HAP-1 (cell line): ENCODE measurements around the gene HNRNPA1.
"Not testable (repeated sequence)": the region's sequence is repeated elsewhere in the genome, so short reads cannot be mapped to it uniquely, and the experiment has no call there.

Source experiments
- DNase-seq, 2 experiments: peaks; one replicate each; pipeline ENCODE4 v3.0.0-alpha.2; 2016 to 2020; ENCODE audit warnings: low spot score in 2 of 2
- H3K27me3 ChIP-seq: fragments of 250-450 bp; sonication (Bioruptor Pico); 2 replicates; pipeline ENCODE4 v1.5.1; 2020; ENCODE audit warnings: low read depth, mild to moderate bottlenecking, moderate library complexity
- H3K36me3 ChIP-seq: fragments of 250-450 bp; sonication (Bioruptor Pico); replicated peaks from 2 replicates; pipeline ENCODE4 v1.5.1; 2020; ENCODE audit warnings: mild to moderate bottlenecking
- H3K4me1 ChIP-seq: fragments of 250-450 bp; sonication (Bioruptor Pico); 2 replicates; pipeline ENCODE4 v1.5.1; 2020; ENCODE audit warnings: mild to moderate bottlenecking
- H3K4me3 ChIP-seq: fragments of 250-450 bp; sonication (Bioruptor Pico); 2 replicates; pipeline ENCODE4 v1.5.1; 2020; ENCODE audit warnings: mild to moderate bottlenecking, moderate library complexity
- H3K9me3 ChIP-seq: fragments of 250-450 bp; sonication (Bioruptor Pico); 2 replicates; pipeline ENCODE4 v1.5.1; 2020; ENCODE audit warnings: mild to moderate bottlenecking, moderate library complexity
- in situ Hi-C: fragments of 300-500 bp; cut with MboI; formaldehyde crosslinking; loops from 3 replicates; pipeline ENCODE4 v1.14.3; 2020; ENCODE audit warnings: low sequenced_read_pairs, inconsistent platforms, mixed read lengths

HNRNPA1 gene

GRCh38 chr12:54296393-54297099, 16.0 kb downstream of the HNRNPA1 start:
- in situ Hi-C loops: loop anchor here (5.0 to 25.0 kb wide), 2 partner anchors 71 to 1816 kb away; partner anchors contain the start of genes PA2G4, RPL41 and ZC3H10
- Histone ChIP-seq H3K36me3 (no peaks in the 10 kb centered on the region), H3K4me3 (no peak overlapping the region), H3K4me1 (peaks cover 4% of the 10 kb centered on the region; the same call in 1 of the 2 replicates), H3K9me3 (no peaks in the 10 kb centered on the region), H3K27me3 (peaks cover 24% of the 10 kb centered on the region)
- DNase-seq: no peak

DNA sequence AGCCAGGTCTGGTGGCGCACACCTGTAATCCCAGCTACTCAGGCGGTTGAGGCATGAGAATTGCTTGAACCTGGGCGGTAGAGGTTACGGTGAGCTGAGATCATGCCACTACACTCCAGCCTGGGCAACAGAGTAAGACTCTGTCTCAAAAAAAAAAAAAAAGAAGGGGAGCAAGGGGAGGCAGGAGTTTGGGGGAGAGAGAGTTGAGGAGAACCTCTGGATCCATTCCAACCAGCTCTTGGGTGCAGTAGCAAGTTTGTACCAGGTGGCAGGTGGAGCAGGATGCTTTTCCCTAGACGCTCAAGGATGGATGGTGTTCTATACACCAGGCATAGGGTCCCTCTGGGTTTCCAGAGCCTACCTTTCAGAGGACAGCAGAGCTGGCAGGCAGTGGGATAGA, 18.4 kb downstream of the HNRNPA1 start:
- Histone ChIP-seq H3K9me3 (no peaks in the 10 kb centered on the region), H3K4me3 (no peak overlapping the region), H3K27me3 (peaks cover 36% of the 10 kb centered on the region), H3K4me1 (peaks cover 4% of the 10 kb centered on the region; the same call in 1 of the 2 replicates), H3K36me3 (no peaks in the 10 kb centered on the region)
- in situ Hi-C loops: loop anchor here (5.0 to 25.0 kb wide), 2 partner anchors 68 to 1813 kb away; partner anchors contain the start of genes PA2G4, RPL41 and ZC3H10
- no peak for DNase-seq

DNA sequence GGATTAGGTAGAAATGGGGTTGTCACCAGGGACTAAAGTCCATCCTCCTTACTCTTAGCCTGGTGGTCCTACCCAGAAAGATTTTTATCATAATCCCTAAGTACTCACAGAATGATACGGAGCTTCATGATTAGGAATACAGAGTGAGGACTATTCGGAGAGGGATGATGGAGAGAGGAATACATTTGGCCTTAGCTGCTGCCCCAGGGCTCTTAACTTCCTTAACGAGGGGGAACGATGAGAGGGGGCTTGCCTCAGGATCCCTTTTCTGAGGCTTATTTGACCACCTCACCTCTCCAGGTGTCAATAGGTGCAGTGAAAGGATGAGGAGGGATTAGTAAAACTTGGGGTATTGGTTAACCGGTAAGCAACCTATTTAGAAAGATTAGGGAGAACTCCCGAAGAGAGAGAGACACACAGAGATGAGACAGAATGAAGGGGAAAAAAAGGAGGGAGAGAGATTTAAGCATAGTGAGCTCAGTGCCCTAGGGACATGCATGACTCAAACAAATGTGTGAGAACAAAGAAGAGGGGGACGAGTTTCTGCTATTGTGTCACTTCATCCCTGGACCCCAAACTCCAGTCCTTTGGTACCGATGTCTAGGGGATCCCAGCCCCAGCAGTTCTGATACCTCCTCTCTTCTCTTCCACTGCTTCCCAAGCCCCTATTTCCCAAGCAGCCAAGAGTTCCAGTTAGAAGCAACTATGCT, 19.1 kb downstream of the HNRNPA1 start:
- H3K4me1 ChIP-seq: peaks cover 4% of the 10 kb centered on the region; the same call in 1 of the 2 replicates
- H3K36me3 ChIP-seq: no peaks in the 10 kb centered on the region
- H3K4me3 ChIP-seq: no peak overlapping the region
- in situ Hi-C loops: loop anchor here (5.0 to 25.0 kb wide), 2 partner anchors 68 to 1813 kb away; partner anchors contain the start of genes PA2G4, RPL41 and ZC3H10
- H3K27me3 ChIP-seq: peaks cover 41% of the 10 kb centered on the region
- no peak for DNase-seq
- H3K9me3 ChIP-seq: no peaks in the 10 kb centered on the region

GRCh38 chr12:54300225-54300731, 19.8 kb downstream of the HNRNPA1 start:
- Histone ChIP-seq H3K27me3 (peaks cover 46% of the 10 kb centered on the region), H3K4me1 (peaks cover 4% of the 10 kb centered on the region; the same call in 1 of the 2 replicates), H3K9me3 (no peaks in the 10 kb centered on the region), H3K4me3 (no peak overlapping the region), H3K36me3 (no peaks in the 10 kb centered on the region)
- no peak for DNase-seq
- in situ Hi-C loops: no loop called here

- no peaks in the 10 kb centered on the region for H3K9me3 ChIP-seq
- DNase-seq: peak; percentile 49 to 83
- peaks cover 46% of the 10 kb centered on the region for H3K27me3 ChIP-seq
- H3K4me1 ChIP-seq: peaks cover 4% of the 10 kb centered on the region; the same call in 1 of the 2 replicates
- in situ Hi-C loops: no loop called here
- peak within 1 kb of the TSS; percentile 3; the same call in 1 of the 2 replicates for H3K4me3 ChIP-seq
- no peaks in the 10 kb centered on the region for H3K36me3 ChIP-seq
These were observed 20.4 kb downstream of the HNRNPA1 start, which contains the start of gene NFE2 for GRCh38 chr12:54300732-54301427. Gene NFE2, minus strand, starts transcription at chr12:54301015. Its CDS starts 5,767 bp downstream, at chr12:54295248.

- H3K4me1 ChIP-seq: peaks cover 4% of the 10 kb centered on the region; the same call in 1 of the 2 replicates
- H3K36me3 ChIP-seq: no peaks in the 10 kb centered on the region
- DNase-seq: no peak
- peaks cover 46% of the 10 kb centered on the region for H3K27me3 ChIP-seq
- in situ Hi-C loops: no loop called here
- H3K9me3 ChIP-seq: no peaks in the 10 kb centered on the region
- no peak overlapping the region for H3K4me3 ChIP-seq
These were observed 21.0 kb downstream of the HNRNPA1 start for GRCh38 chr12:54301428-54302048.

GRCh38 chr12:54303640-54304039, 23.1 kb downstream of the HNRNPA1 start:
- in situ Hi-C loops: no loop called here

DNA sequence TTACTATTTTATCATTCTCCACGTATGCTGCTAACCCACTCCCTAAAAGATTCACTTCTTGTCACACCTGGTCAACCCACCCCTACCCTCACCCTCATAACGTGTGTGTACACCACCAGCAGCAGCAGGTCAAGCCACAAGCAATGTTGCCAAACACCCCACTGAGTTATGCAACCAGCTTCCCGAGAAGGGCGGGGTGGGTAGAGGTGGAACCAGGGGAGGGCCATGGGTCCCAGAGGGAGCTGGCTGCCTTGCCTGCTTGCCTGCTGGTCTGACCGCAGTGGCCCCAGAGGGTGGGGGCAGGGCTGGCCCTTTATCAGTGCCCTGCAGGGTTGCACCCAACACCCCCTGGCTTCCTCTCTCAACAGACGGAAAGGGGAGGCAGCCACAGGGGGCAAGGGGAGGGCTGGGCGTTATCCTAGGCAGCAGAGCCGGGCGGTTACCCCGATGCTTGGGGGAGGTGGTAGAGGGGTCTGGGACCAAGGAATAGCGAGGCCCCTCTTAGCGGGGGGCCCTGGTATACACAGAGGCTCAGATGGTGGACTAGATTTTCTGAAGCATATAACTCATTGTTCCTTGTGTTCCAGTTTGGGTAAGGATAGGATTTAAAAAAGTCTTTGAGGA, 23.8 kb downstream of the HNRNPA1 start:
- H3K4me3 ChIP-seq: no peak overlapping the region

More at GRCh38 chr12:54303640-54304039, 23.1 kb downstream of the HNRNPA1 start:
- no peak for DNase-seq
- no peaks in the 10 kb centered on the region for H3K36me3 ChIP-seq
- no peak overlapping the region for H3K4me3 ChIP-seq
- H3K27me3 ChIP-seq: peaks cover 46% of the 10 kb centered on the region
- H3K4me1 ChIP-seq: peaks cover 4% of the 10 kb centered on the region; the same call in 1 of the 2 replicates
- H3K9me3 ChIP-seq: no peaks in the 10 kb centered on the region

DNA sequence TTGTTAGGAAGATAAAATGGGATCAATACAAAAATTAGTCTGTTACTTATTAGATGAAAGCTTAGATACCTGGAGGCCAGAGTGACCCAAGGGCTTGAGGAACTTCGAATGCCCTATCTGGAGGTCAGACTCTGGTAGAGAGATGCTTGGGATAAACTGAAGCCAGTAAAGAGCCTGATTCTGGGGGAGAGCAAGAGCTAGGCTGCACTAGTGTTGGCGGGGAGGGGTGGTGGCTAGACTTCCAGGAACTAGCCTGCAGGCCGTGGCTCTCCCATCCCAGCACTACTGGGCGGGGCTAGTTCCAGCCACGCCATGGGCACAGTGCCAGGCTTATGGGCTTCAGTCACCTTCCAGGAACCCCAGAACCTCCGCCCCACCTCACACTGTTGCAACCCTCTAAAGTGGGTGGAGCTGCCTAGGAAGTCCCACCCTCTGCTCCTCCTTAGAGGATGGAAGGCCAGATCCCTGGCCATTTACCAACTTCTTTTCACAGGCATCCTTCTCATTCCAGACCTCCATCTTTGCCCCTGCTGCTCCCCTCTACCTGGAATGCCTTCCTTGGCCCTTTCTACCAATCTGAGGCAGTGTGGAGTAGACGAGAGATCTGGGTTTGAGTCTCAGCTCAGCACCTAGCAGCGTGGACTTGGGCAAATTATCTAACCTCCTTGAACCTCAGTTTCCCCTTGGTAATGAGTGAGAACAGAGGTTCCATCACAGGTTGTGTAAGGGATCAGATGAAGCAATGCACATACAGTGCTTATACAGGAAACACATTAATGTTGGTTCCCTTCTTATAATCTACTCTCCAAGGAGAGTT, 26.6 kb downstream of the HNRNPA1 start:
- DNase-seq: peak in 1 of 2 experiments; percentile 74
- no peaks in the 10 kb centered on the region for H3K4me1 ChIP-seq
- H3K4me3 ChIP-seq: no peak overlapping the region
- peaks cover 20% of the 10 kb centered on the region for H3K27me3 ChIP-seq
- no peaks in the 10 kb centered on the region for H3K9me3 ChIP-seq
- H3K36me3 ChIP-seq: no peaks in the 10 kb centered on the region
- in situ Hi-C loops: no loop called here

More for the DNA sequence above, 23.8 kb downstream of the HNRNPA1 start:
- H3K4me1 ChIP-seq: peaks cover 4% of the 10 kb centered on the region; the same call in 1 of the 2 replicates
- in situ Hi-C loops: no loop called here
- peaks cover 41% of the 10 kb centered on the region for H3K27me3 ChIP-seq
- H3K36me3 ChIP-seq: no peaks in the 10 kb centered on the region
- H3K9me3 ChIP-seq: no peaks in the 10 kb centered on the region
- DNase-seq: peak in 1 of 2 experiments; percentile 22

- Histone ChIP-seq H3K9me3 (no peaks in the 10 kb centered on the region), H3K36me3 (no peaks in the 10 kb centered on the region), H3K4me3 (no peak overlapping the region), H3K27me3 (no peaks in the 10 kb centered on the region), H3K4me1 (no peaks in the 10 kb centered on the region)
- in situ Hi-C loops: no loop called here
- no peak for DNase-seq
These were observed 30.5 kb downstream of the HNRNPA1 start for GRCh38 chr12:54311051-54311450.

GRCh38 chr12:54312309-54312708, 31.8 kb downstream of the HNRNPA1 start:
- H3K4me3 ChIP-seq, H3K4me1 ChIP-seq, DNase-seq, H3K9me3 ChIP-seq, in situ Hi-C loops, H3K27me3 ChIP-seq, H3K36me3 ChIP-seq: not testable (repeated sequence)

GRCh38 chr12:54321363-54321762, 40.8 kb downstream of the HNRNPA1 start:
- H3K9me3 ChIP-seq: no peaks in the 10 kb centered on the region
- DNase-seq: no peak
- H3K4me3 ChIP-seq: no peak overlapping the region
- H3K36me3 ChIP-seq: no peaks in the 10 kb centered on the region
- peaks cover 6% of the 10 kb centered on the region for H3K4me1 ChIP-seq
- in situ Hi-C loops: no loop called here
- H3K27me3 ChIP-seq: no peaks in the 10 kb centered on the region
